ENCODE measurements around the gene DNAJC1.

The DNAJC1 gene

DNA sequence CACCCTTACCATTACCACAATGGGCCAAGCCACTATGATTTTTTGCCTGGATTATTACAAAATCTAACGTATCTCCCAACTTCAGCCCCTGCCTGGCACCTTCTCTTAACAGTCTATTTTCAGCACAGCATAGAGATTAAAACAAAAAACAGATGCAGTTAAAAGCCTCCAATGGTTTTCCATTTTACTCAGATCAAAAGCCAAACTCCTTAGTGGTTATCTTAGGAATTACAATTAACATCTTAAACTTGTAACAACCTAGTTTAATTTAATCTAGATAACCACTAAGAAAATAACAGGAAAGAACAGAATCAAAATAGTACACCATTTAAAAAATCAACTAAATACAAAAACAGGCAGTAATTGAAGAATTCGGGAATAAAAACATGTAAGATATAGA, 43.5 kb downstream of the DNAJC1 start:
- no peak overlapping the region for H2BK5ac ChIP-seq (ENCODE audit: low read length)
- no peak overlapping the region for H3K4me3 ChIP-seq (ENCODE audit: low read length in 2 of 2)
- no peaks in the 10 kb centered on the region for H3K36me3 ChIP-seq (replicated peaks in 1 of 2; ENCODE audit: control insufficient read depth in 2 of 2, insufficient read depth in 2 of 2, low read length in 2 of 2)
- no peak overlapping the region for H2BK12ac ChIP-seq (ENCODE audit: low read length)
- H3K4ac ChIP-seq (ENCODE audit: low read length): no peak overlapping the region
- H3K23ac ChIP-seq (ENCODE audit: low read depth, low read length, poor library complexity): no peak overlapping the region
- H3K9ac ChIP-seq (ENCODE audit: low read depth, low read length, poor library complexity): no peak overlapping the region
- no peak overlapping the region for H4K8ac ChIP-seq (ENCODE audit: low read depth, low read length)
- no peak overlapping the region for H2BK15ac ChIP-seq (ENCODE audit: low read length)
- no peaks in the 10 kb centered on the region for H3K79me1 ChIP-seq (ENCODE audit: low read depth, low read length)
- H3K27me3 ChIP-seq (ENCODE audit: control insufficient read depth in 3 of 3, insufficient read depth in 3 of 3, low read depth in 1 of 3, low read length in 3 of 3): no peaks in the 10 kb centered on the region
- no CpG with 5 or more reads among the region's 2 CpGs for WGBS, 2 donors (ENCODE audit: extremely low coverage in 2 of 2, insufficient read length in 2 of 2, insufficient replicate concordance in 1 of 2)
- DNase-seq (ENCODE audit: low spot score): no peak
- no peak overlapping the region for H3K4me2 ChIP-seq (ENCODE audit: insufficient read depth, low read length, poor library complexity, severe bottlenecking)
- peaks cover 0 to 4% of the 10 kb centered on the region in 2 donors for H3K9me3 ChIP-seq (replicated peaks in 1 of 2; ENCODE audit: control insufficient read depth in 2 of 2, insufficient read depth in 1 of 2, low read depth in 1 of 2, low read length in 2 of 2)
- peaks cover 0 to 2% of the 10 kb centered on the region in 2 donors for H3K4me1 ChIP-seq (ENCODE audit: control insufficient read depth in 2 of 2, insufficient read depth in 1 of 2, low read depth in 1 of 2, low read length in 2 of 2)
- H2AFZ ChIP-seq (ENCODE audit: low read length): no peak overlapping the region
- no peak overlapping the region for H2BK120ac ChIP-seq (ENCODE audit: low read depth, low read length)
- H3K27ac ChIP-seq (replicated peaks; ENCODE audit: low read length): no peak overlapping the region
- no peak overlapping the region for H2AK5ac ChIP-seq (ENCODE audit: low read depth, low read length)
- no peak overlapping the region for H3K18ac ChIP-seq (ENCODE audit: low read length)
- no peak overlapping the region for H4K91ac ChIP-seq (ENCODE audit: low read depth, low read length, poor library complexity)
- no peak overlapping the region for H3K14ac ChIP-seq (ENCODE audit: low read length)

DNA sequence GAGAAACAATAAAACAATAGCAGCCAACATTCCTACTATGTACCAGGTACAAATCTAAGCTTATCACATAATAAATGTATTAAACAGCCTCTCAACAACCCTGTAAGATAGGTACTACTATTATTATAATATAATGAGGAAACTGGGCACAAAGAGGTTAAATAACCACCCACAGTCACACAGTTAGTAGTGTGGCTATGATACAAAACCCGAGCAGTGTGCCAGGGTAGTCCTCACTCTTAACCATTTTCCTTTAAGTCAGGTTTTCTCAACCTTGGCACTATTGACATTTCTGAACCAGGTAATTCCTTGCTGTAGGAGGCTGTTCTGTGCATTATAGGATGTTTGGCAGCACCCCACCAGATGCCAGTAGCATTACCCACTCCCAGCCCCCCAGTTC, 48.8 kb downstream of the DNAJC1 start:
- no peak overlapping the region for H3K18ac ChIP-seq (ENCODE audit: low read length)
- DNase-seq (ENCODE audit: low spot score): no peak
- no peaks in the 10 kb centered on the region for H3K9me3 ChIP-seq (replicated peaks in 1 of 2; ENCODE audit: control insufficient read depth in 2 of 2, insufficient read depth in 1 of 2, low read depth in 1 of 2, low read length in 2 of 2)
- no peak overlapping the region for H3K4me2 ChIP-seq (ENCODE audit: insufficient read depth, low read length, poor library complexity, severe bottlenecking)
- no peak overlapping the region for H2AFZ ChIP-seq (ENCODE audit: low read length)
- H2BK12ac ChIP-seq (ENCODE audit: low read length): no peak overlapping the region
- H3K4me1 ChIP-seq (ENCODE audit: control insufficient read depth in 2 of 2, insufficient read depth in 1 of 2, low read depth in 1 of 2, low read length in 2 of 2): peaks cover 2 to 7% of the 10 kb centered on the region in 2 donors
- WGBS, 2 donors (ENCODE audit: extremely low coverage in 2 of 2, insufficient read length in 2 of 2, insufficient replicate concordance in 1 of 2): no CpG with 5 or more reads among the region's 1 CpG
- no peak overlapping the region for H3K4me3 ChIP-seq (ENCODE audit: low read length in 2 of 2)
- no peak overlapping the region for H3K4ac ChIP-seq (ENCODE audit: low read length)
- H4K91ac ChIP-seq (ENCODE audit: low read depth, low read length, poor library complexity): no peak overlapping the region
- no peak overlapping the region for H3K14ac ChIP-seq (ENCODE audit: low read length)
- H4K8ac ChIP-seq (ENCODE audit: low read depth, low read length): no peak overlapping the region
- H3K79me1 ChIP-seq (ENCODE audit: low read depth, low read length): no peaks in the 10 kb centered on the region
- H3K27ac ChIP-seq (replicated peaks; ENCODE audit: low read length): no peak overlapping the region
- H3K27me3 ChIP-seq (ENCODE audit: control insufficient read depth in 3 of 3, insufficient read depth in 3 of 3, low read depth in 1 of 3, low read length in 3 of 3): no peaks in the 10 kb centered on the region
- no peak overlapping the region for H2AK5ac ChIP-seq (ENCODE audit: low read depth, low read length)
- no peak overlapping the region for H2BK120ac ChIP-seq (ENCODE audit: low read depth, low read length)
- H2BK5ac ChIP-seq (ENCODE audit: low read length): no peak overlapping the region
- no peak overlapping the region for H3K23ac ChIP-seq (ENCODE audit: low read depth, low read length, poor library complexity)
- H3K9ac ChIP-seq (ENCODE audit: low read depth, low read length, poor library complexity): no peak overlapping the region
- H2BK15ac ChIP-seq (ENCODE audit: low read length): no peak overlapping the region
- no peaks in the 10 kb centered on the region for H3K36me3 ChIP-seq (replicated peaks in 1 of 2; ENCODE audit: control insufficient read depth in 2 of 2, insufficient read depth in 2 of 2, low read length in 2 of 2)

DNA sequence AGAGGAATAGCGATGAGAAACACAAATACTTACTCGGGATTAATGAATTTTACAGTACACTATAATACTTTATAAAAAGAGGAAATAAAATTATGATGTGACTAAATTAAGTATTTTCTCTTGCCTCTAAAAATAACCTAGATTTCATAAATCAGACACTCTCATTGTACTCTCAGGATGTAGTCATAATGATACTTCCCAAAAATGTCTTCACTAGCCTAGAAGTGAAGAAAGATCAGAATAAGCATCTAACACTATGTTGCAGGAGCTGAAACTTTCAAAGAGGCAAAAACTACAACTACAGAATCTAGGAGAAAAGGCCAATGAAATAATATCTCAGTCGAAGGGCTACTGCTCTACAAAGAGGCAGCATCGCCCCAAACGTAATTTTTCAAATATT, 49.4 kb downstream of the DNAJC1 start:
- Histone ChIP-seq H3K4ac (ENCODE audit: low read length) (no peak overlapping the region), H2BK15ac (ENCODE audit: low read length) (no peak overlapping the region), H3K23ac (ENCODE audit: low read depth, low read length, poor library complexity) (no peak overlapping the region), H3K18ac (ENCODE audit: low read length) (no peak overlapping the region), H2BK12ac (ENCODE audit: low read length) (no peak overlapping the region), H2BK5ac (ENCODE audit: low read length) (no peak overlapping the region), H3K4me3 (ENCODE audit: low read length in 2 of 2) (no peak overlapping the region), H4K8ac (ENCODE audit: low read depth, low read length) (no peak overlapping the region), H4K91ac (ENCODE audit: low read depth, low read length, poor library complexity) (no peak overlapping the region), H3K9ac (ENCODE audit: low read depth, low read length, poor library complexity) (no peak overlapping the region), H3K79me1 (ENCODE audit: low read depth, low read length) (no peaks in the 10 kb centered on the region), H3K27me3 (ENCODE audit: control insufficient read depth in 3 of 3, insufficient read depth in 3 of 3, low read depth in 1 of 3, low read length in 3 of 3) (no peaks in the 10 kb centered on the region), H3K9me3 (replicated peaks in 1 of 2; ENCODE audit: control insufficient read depth in 2 of 2, insufficient read depth in 1 of 2, low read depth in 1 of 2, low read length in 2 of 2) (no peaks in the 10 kb centered on the region), H3K14ac (ENCODE audit: low read length) (no peak overlapping the region), H3K4me2 (ENCODE audit: insufficient read depth, low read length, poor library complexity, severe bottlenecking) (no peak overlapping the region), H2AFZ (ENCODE audit: low read length) (no peak overlapping the region), H3K27ac (replicated peaks; ENCODE audit: low read length) (no peak overlapping the region), H2BK120ac (ENCODE audit: low read depth, low read length) (no peak overlapping the region), H3K4me1 (ENCODE audit: control insufficient read depth in 2 of 2, insufficient read depth in 1 of 2, low read depth in 1 of 2, low read length in 2 of 2) (peaks cover 2 to 7% of the 10 kb centered on the region in 2 donors), H2AK5ac (ENCODE audit: low read depth, low read length) (no peak overlapping the region), H3K36me3 (replicated peaks in 1 of 2; ENCODE audit: control insufficient read depth in 2 of 2, insufficient read depth in 2 of 2, low read length in 2 of 2) (no peaks in the 10 kb centered on the region)
- WGBS, 2 donors (ENCODE audit: extremely low coverage in 2 of 2, insufficient read length in 2 of 2, insufficient replicate concordance in 1 of 2): no CpG with 5 or more reads among the region's 5 CpGs
- no peak for DNase-seq (ENCODE audit: low spot score)

GRCh38 chr10:21953585-21954057, 49.9 kb downstream of the DNAJC1 start:
- no peak overlapping the region for H2BK15ac ChIP-seq (ENCODE audit: low read length)
- no peak overlapping the region for H3K4me2 ChIP-seq (ENCODE audit: insufficient read depth, low read length, poor library complexity, severe bottlenecking)
- no peak overlapping the region for H2AK5ac ChIP-seq (ENCODE audit: low read depth, low read length)
- H3K36me3 ChIP-seq (replicated peaks in 1 of 2; ENCODE audit: control insufficient read depth in 2 of 2, insufficient read depth in 2 of 2, low read length in 2 of 2): no peaks in the 10 kb centered on the region
- no peak overlapping the region for H4K91ac ChIP-seq (ENCODE audit: low read depth, low read length, poor library complexity)
- no peak overlapping the region for H4K8ac ChIP-seq (ENCODE audit: low read depth, low read length)
- no peak overlapping the region for H2BK12ac ChIP-seq (ENCODE audit: low read length)
- no peak overlapping the region for H2BK5ac ChIP-seq (ENCODE audit: low read length)
- no peak overlapping the region for H2BK120ac ChIP-seq (ENCODE audit: low read depth, low read length)
- no peak overlapping the region for H3K23ac ChIP-seq (ENCODE audit: low read depth, low read length, poor library complexity)
- no peak overlapping the region for H3K9ac ChIP-seq (ENCODE audit: low read depth, low read length, poor library complexity)
- H3K79me1 ChIP-seq (ENCODE audit: low read depth, low read length): no peaks in the 10 kb centered on the region
- no peak overlapping the region for H3K4me3 ChIP-seq (ENCODE audit: low read length in 2 of 2)
- H3K18ac ChIP-seq (ENCODE audit: low read length): no peak overlapping the region
- H3K4ac ChIP-seq (ENCODE audit: low read length): no peak overlapping the region
- no peak for DNase-seq (ENCODE audit: low spot score)
- no peak overlapping the region for H3K14ac ChIP-seq (ENCODE audit: low read length)
- H3K27me3 ChIP-seq (ENCODE audit: control insufficient read depth in 3 of 3, insufficient read depth in 3 of 3, low read depth in 1 of 3, low read length in 3 of 3): no peaks in the 10 kb centered on the region
- peaks cover 2 to 7% of the 10 kb centered on the region in 2 donors for H3K4me1 ChIP-seq (ENCODE audit: control insufficient read depth in 2 of 2, insufficient read depth in 1 of 2, low read depth in 1 of 2, low read length in 2 of 2)
- no peaks in the 10 kb centered on the region for H3K9me3 ChIP-seq (replicated peaks in 1 of 2; ENCODE audit: control insufficient read depth in 2 of 2, insufficient read depth in 1 of 2, low read depth in 1 of 2, low read length in 2 of 2)
- no CpG with 5 or more reads among the region's 1 CpG for WGBS, 2 donors (ENCODE audit: extremely low coverage in 2 of 2, insufficient read length in 2 of 2, insufficient replicate concordance in 1 of 2)
- H2AFZ ChIP-seq (ENCODE audit: low read length): no peak overlapping the region
- H3K27ac ChIP-seq (replicated peaks; ENCODE audit: low read length): no peak overlapping the region
